ENCODE measurements around the gene RABGAP1L.

DNA sequence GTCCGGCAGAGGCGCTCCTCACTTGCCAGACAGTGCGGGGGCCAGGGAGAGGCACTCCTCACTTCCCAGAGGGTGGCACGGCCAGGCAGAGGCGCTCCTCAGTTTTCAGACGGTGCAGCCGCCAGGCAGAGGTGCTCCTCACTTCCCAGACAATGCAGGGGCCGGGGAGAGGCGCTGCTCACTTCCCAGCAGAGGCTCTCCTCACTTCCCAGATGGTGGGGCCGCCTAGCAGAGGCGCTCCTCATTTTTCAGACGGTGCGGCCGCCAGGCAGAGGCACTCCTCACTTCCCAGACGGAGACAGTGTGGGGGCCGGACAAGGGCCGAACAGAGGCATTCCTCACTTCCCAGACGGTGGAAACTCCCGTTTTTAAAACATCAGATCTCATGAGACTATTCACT, 602.0 kb downstream of the RABGAP1L start:
- TF ChIP-seq, protein P1, sequence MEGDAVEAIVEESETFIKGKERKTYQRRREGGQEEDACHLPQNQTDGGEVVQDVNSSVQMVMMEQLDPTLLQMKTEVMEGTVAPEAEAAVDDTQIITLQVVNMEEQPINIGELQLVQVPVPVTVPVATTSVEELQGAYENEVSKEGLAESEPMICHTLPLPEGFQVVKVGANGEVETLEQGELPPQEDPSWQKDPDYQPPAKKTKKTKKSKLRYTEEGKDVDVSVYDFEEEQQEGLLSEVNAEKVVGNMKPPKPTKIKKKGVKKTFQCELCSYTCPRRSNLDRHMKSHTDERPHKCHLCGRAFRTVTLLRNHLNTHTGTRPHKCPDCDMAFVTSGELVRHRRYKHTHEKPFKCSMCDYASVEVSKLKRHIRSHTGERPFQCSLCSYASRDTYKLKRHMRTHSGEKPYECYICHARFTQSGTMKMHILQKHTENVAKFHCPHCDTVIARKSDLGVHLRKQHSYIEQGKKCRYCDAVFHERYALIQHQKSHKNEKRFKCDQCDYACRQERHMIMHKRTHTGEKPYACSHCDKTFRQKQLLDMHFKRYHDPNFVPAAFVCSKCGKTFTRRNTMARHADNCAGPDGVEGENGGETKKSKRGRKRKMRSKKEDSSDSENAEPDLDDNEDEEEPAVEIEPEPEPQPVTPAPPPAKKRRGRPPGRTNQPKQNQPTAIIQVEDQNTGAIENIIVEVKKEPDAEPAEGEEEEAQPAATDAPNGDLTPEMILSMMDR (IDR thresholded peaks at IDR 0.05) = no peak
- no peak for TF ChIP-seq POLR2A (IDR thresholded peaks at IDR 0.05)

Measured in right lobe of liver (tissue), 4 donors.